Esophagus muscularis mucosa (tissue), 4 donors: ENCODE data around the gene IPO11.

Experiments
- CTCF ChIP-seq, 3 experiments: fragments of 200-600 bp in 2 of 3; fragments of 450-650 bp in 1 of 3; sonication (generic) in 2 of 3; IDR thresholded peaks; one replicate each; pipeline ENCODE4 v1.5.1; 2017 to 2019; ENCODE audit warnings: antibody characterized with exemption in 3 of 3, mild to moderate bottlenecking in 2 of 3, moderate library complexity in 1 of 3
- EP300 ChIP-seq: sonication (generic); formaldehyde crosslinking; IDR thresholded peaks from one replicate; pipeline ENCODE4 v1.6.1; 2017; ENCODE audit warnings: antibody characterized with exemption
- POLR2A ChIP-seq: fragments of 450-650 bp; IDR thresholded peaks from one replicate; pipeline ENCODE4 v1.6.1; 2017; ENCODE audit warnings: antibody characterized with exemption, moderate library complexity, mild to moderate bottlenecking, low read depth

- TF ChIP-seq CTCF (IDR thresholded peaks at IDR 0.05) (peak in 1 of 3 experiments; percentile 28), POLR2A (peak; percentile 37), EP300 (no peak)
These were observed at the start of gene IPO11 for GRCh38 chr5:62412549-62413329.
